Gastrocnemius medialis (tissue), 4 donors: Measurements from ENCODE around the gene GPBP1L1.

Experiments used
- POLR2A ChIP-seq, 2 donors: fragments of 450-650 bp; IDR thresholded peaks; one replicate each; pipeline ENCODE4 v1.6.1; 2017; ENCODE audit warnings: antibody characterized with exemption in 2 of 2, mild to moderate bottlenecking in 2 of 2, moderate library complexity in 2 of 2
- TF ChIP-seq, protein P1 (sequence below), 5 experiments: fragments of 450-650 bp in 3 of 5; fragments of 200-600 bp in 2 of 5; sonication (generic) in 2 of 5; IDR thresholded peaks in 4 of 5; conservative IDR thresholded peaks in 1 of 5; 1 replicate in 4 of 5; 2 replicates in 1 of 5; pipeline ENCODE4 v1.5.1; 2016 to 2019; ENCODE audit warnings: antibody characterized with exemption in 5 of 5, mild to moderate bottlenecking in 3 of 5, moderate library complexity in 3 of 5

DNA sequence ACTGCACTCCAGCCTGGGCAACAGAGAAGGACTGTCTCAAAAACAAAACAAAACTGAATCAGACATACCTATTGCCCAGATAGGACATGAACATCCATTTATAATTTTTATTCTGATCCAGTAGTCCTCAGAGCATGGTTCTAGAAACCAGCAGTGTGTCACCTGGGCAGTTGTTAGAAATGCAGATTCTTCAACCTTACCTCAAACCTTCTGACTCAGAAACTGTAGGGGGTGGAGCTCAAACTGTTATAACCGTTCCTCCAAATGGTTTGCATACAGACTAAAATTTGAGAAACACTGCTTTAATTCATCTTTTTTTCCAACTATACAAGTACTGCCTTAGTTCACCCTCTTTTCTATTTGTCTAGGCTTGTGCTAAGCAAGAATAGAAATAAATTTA, 96.5 kb downstream of the GPBP1L1 start:
- TF ChIP-seq, protein P1, sequence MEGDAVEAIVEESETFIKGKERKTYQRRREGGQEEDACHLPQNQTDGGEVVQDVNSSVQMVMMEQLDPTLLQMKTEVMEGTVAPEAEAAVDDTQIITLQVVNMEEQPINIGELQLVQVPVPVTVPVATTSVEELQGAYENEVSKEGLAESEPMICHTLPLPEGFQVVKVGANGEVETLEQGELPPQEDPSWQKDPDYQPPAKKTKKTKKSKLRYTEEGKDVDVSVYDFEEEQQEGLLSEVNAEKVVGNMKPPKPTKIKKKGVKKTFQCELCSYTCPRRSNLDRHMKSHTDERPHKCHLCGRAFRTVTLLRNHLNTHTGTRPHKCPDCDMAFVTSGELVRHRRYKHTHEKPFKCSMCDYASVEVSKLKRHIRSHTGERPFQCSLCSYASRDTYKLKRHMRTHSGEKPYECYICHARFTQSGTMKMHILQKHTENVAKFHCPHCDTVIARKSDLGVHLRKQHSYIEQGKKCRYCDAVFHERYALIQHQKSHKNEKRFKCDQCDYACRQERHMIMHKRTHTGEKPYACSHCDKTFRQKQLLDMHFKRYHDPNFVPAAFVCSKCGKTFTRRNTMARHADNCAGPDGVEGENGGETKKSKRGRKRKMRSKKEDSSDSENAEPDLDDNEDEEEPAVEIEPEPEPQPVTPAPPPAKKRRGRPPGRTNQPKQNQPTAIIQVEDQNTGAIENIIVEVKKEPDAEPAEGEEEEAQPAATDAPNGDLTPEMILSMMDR (IDR thresholded peaks at IDR 0.05 in 4 of 5, conservative IDR thresholded peaks at IDR 0.05 in 1 of 5): no peak
- no peak for TF ChIP-seq POLR2A (IDR thresholded peaks at IDR 0.05)
